Measurements from ENCODE around the gene DDX5. TPM values are rescaled to one million over a fixed set of nuclear protein-coding genes. Genes with fewer than 3 reads are reported as not detected.

DDX5 gene
- total RNA-seq: 377 TPM

DNA sequence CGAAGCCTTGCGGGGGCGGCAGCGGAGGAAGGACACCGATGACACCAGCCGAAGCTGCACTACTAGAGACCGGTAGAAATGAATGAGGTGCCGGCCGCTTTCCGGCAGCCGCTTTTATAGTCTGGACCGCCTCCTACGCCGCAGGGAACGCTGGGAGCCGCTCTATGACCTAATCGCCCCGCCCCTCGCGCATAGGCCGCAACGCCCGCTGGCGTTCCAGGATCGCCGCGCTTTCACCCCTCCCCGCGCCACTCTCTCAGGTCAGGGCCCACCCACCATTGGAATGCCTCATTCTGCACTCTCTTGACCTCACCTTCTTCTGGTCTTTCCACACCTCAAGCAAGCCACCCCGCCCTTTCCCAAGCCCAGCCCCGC, at the start of gene DDX5:
TSS of gene DDX5 (minus strand) at position 89 of the 375 bp plus-strand sequence. CDS start 170 bp downstream, outside the sequence.
- peak; percentile 96 for DNase-seq

DNA sequence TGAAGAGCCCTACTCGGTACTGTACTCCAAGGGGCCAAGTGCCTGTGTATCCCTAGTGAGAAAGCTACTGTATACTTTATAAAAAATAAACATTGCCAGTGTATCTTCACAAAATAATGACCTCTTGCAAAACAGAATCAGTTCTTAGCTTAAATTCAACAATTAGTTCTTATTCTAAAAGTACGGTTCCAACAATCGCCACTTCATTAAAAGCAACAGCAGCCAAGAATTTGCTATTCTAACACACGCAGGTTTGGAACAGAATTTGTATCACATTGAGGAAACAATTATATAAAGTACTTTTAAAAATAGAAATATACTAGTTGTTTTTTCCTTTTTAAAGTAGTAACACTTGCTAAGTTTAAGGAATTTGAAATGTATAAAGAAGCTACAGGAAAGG, 49.2 kb upstream of the DDX5 start:
- no peak for DNase-seq

DNA sequence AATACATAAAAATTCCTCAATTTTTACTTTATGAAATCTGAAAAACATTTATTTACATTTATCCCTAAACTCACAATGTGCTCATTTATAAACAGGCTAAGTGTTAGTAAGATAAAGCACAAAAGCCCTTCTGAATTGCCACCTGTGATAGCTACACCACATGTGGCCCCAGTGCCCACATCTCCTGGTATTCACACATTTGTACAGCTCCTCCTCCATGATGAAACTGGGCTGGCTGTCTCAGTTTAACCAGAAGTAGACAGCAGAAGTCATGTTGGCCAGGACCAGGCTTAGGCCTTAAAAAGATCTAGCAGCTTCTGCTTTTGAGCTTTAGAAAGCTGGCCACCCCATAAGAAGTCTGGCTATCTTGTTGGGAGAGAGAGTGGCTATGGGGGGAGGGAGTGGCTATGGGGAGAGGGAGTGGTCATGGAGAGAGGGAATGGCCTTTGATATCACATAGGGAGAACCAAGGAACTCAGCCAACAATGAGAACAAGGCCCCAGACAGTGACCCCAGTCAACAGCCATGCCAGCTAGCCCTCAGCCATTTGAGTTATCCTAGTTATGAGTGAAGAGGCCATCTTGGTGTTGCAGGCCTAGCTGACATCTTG, 48.0 kb upstream of the DDX5 start:
- DNase-seq: no peak

DNA sequence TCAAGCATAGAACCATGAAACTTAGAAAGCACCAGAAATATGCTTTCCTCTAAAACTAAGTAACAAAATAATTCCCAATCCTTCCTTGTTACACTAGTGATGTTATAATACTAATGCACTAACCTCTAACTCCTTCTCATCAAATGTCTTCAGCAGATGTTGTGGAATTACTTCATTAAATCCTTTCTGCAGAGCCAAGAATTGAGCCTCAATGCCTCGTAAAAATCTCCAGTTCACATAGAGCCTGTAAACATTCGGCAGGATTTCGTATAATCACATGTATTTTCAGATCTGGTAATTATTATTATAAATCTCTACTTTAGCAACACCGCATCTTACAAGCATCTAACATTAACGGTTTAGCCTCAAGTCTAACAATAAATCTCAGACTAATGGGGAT, 45.4 kb upstream of the DDX5 start:
- no peak for DNase-seq

DNA sequence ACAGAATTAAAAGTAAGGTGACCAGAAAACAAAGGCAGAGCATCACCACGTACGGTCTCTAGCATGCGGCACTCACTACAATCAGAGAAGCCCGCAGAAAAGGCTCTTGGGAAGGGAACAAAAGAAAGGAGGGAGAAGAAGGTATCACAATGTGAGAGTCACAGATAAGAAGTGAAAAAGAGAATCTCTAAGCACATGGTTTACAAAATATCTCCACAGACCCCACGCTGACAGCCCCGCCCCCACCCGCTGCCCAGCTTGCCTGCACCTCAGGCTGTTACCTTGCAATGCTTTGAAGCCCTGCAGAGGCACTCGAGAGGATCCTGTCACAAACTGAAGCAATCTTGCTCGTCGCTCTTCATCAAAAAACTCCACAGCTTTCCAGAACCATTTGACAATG, 41.2 kb upstream of the DDX5 start:
- no peak for DNase-seq

DNA sequence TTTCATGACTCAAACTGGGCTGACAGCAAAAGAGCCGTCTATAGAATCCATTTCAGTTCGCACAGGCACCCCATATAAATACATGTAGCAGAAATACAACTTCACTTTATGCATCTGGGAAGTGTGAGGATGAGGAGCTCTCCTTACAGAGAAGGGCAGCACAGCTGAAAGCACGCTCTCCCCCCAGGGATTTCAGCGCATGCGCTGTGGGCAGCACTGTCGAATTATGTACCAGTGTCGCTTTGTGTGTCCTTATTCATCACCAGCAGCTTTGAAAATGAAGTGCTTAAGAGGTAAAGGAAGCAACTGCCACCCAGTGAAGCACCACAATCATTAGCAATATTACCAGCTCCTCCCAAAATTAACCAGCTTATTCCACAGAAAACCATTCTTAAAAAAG, 40.6 kb upstream of the DDX5 start:
- DNase-seq: peak; percentile 13

DNA sequence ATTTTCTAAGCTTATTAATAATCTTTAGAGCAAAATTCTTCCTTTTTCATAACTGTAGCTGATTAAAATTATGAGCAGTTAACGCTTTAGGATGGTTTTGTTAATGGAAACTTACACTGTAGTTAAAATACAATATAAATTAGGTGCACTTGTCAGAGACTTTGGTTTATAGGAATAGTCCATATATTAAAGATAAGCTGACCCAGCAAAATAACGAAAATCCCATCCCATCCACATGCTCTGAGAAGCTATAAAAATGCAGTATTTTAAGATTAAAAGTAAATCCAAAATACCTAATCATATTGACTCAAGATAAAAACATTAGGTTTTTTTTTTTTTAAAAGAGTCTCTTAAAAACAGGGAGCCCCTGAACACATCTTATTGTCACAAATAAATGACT, 38.7 kb upstream of the DDX5 start:
- DNase-seq: no peak

DNA sequence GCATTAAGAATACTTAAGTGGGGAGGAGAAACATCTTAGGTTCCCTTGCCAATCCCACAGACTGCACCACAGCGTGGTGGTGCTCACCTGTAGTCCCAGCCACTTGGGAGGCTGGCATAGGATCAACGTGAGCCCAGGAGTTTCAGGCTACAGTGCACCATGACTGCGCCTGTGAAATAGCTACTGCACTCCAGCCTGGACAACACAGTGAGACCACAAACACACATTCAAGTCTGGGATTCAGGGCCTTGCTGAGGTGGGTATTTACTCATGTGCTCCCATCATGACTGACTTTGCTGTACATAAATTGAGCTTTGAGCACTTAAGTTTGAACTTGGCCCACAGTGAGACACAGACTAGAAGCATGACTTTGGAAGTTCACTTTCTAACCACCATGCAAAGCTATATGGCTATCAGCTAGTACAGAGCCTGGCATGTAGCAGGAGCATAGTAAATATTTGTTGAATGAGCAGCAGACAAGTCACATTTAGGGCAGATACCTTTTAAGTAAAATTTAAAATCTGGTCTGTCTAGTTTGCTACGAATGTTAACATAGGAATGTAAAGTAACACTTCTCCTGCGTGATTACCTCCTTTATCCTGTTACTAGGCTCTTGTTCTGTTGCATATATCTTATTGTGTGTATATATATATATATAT, 34.2 kb upstream of the DDX5 start:
- DNase-seq: no peak

DNA sequence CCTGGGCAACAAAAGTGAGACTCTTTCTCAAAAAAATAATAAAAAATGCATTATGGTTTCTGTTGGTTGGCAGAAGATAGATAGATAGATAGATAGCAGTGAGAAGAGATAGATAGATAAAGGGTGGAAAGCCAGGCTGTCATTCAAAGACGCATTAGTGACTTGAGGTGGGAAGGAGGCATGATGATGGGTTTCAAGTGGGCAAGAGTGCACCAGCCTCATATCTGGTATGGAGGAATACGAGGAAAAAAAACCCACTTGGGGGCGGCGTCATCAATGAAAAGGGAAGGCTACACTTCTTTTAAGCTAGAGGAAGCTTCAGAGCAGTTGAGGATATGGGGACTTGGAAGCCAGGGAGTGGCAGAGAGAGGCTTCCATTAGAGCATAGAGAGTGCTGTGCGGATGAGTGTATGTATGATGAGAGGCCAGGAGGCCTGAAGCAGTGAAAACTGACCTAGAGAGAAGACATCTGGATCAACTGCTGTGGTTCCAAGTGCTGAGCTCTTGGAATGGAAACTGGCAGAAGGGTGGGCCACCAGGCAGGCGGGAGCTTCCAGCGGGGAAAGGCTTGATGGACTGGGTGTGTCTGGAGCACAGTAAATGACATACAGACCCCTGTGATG, 32.5 kb upstream of the DDX5 start:
- DNase-seq: no peak

DNA sequence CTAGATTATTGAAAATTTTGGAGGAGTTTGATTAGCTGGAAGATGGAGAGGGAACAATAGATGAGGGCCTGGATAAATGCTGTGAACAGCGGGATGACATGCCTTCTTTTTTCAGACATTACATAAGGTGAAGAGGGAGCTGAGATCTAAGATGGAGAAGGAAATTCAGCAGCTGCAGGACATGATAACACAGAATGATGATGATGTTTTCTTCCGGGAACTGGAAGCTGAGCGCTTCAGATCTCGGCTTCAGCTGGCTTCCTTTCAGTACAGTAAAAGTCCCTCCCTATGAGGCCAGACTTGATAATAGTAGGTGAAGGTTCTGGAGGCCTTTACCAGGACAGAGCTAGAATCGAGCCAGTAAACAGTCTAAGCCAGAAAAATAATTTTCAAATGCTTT, 31.4 kb upstream of the DDX5 start:
- DNase-seq: no peak

DNA sequence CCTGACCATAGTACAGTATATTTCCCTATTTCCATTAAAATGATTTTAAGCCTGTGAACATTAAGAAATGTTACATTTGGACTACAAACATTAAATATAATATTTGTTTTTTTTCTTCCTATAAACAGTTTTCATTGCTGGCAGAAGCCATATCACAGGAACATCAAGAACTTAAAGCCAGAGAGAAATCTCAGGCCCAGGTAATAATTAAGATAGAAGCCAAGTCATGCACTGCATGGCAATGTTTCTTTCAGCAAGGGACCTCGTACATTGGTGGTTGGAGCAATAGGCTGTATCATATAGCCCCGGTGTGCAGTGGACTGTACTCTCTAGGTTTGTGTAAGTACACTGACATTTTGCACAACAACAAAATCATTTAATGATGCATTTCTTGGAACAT, 30.8 kb upstream of the DDX5 start:
- DNase-seq: no peak

DNA sequence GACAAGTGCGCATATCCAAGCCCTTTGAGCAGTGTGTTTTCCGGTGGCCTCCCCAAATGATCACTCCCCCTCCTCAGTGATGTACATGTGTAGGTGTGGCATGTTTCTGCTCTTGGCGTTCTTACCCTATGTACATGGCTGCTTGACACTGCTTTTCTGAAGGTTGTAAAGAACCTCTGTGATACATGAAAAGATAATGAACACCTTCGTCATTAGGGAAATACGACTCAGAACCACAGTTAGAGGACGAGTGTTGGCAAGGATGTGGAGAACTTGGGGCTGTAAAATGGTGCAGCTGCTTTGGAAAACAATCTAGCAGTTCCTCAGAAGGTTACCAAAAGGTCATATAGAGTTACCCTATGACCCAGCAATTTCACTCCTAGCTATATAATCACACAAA, 29.3 kb upstream of the DDX5 start:
- no peak for DNase-seq

DNA sequence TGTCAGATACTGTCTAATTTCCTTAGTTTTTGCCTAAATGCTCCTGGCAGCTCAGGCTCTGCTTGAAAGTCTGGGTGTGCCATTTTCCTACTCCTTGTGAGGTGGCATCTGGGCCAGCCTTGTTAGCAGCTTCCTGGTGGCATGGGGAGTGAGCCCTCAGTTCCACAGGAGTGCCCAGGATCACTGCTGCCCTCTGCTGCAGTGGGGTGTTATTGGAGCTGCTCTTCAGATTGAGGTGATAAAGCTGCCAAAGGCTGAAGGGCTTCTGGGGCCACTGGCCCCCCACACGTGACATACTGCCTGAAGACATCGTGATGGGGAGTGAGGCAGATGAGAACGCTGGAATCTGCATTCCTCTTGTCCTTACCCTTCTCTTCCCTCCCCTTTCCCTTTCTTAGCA, 28.1 kb upstream of the DDX5 start:
- no peak for DNase-seq

DNA sequence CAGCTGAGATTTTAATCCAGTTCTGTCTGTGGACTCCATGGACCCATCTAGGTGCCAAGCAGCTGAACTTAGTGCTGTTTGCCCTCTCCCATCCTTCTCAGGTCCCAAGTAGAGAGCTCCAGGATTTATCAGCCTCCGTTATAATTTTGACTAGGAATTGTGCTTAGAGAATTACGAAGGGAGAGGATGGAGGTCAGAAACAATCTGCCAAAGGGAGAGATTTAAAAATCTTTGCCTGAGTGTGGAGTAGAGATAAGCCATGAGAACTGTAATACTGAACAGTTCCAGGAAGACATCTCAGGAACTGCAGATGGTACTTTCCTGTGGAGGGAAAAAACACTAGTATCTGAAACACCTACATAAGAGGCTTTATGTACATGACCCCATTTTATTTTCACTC, 27.7 kb upstream of the DDX5 start:
- no peak for DNase-seq

DNA sequence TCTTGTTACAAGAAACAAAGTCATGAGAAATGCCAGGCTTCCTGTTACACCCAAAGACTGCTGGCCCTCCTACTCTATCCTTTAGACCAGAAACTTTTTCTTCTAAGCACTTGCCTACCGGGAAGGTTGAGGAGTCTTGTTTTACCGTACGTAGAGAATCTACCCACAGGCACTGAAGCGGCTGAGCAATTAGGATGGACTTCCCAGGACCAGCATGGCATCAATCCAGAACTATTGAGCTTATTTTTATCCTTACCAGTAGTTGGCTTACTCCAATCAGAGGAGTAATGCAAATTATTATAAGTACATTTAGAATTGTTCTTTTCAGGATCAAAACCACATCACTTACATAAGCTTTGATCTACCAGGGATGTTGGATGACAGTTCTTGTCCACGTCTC, 26.3 kb upstream of the DDX5 start:
- no peak for DNase-seq

DNA sequence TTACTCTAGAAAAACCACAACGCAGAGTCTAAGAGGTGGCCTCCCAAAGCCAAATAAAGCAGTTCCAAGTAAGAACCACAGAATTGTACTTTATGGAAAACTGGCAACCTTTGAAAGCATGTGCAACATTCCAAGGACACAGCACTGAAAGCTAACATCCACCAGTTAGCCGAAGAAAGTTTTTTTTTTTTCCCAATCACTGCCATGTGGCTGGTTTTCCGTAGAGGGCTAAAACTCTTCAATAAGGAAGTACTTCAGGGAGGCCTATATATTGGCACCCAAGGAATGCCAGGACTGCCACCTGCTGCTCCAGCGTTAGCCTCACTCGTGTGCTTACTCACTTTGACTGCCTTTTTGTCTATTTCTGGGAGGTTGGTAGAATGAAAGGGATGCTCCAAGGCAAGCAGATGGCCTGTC, 25.9 kb upstream of the DDX5 start:
- no peak for DNase-seq

DNA sequence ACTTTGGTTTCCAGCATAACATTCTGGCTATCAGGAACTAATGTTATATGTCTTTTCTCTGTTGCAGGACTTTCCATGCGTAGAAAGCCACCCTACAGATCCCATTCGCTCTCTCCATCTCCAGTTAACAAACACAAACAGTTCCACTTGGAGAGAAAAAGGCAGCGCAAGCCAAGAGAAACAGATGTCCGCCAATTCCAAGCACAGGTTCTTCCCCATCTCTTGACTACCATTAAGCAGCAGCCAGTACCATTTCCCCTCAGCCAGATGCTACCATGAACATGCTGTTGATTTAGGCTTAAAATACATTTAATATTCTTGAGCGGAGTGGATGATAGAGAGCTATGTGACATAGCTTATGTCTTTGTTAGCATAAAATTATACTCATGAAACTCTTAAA, 23.1 kb upstream of the DDX5 start:
- no peak for DNase-seq

DNA sequence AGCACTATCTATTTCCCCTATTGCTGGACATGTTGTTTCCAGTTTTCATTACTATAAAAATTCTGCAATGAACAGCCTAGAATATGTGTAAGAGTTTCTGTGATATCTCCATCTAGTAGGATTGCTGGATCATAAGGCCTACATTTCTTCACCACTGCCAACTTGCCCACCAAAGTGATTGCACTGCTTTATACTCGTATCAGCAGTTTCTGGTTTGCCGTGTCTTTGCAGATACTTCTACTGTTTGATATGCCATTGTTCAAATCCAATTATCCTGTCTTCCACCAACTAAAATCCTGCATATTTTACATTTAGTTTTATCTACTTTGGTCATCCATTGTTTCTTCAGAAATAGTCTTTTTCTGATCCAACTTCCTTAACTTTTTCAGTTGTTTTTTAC, 21.8 kb upstream of the DDX5 start:
- DNase-seq: no peak

DNA sequence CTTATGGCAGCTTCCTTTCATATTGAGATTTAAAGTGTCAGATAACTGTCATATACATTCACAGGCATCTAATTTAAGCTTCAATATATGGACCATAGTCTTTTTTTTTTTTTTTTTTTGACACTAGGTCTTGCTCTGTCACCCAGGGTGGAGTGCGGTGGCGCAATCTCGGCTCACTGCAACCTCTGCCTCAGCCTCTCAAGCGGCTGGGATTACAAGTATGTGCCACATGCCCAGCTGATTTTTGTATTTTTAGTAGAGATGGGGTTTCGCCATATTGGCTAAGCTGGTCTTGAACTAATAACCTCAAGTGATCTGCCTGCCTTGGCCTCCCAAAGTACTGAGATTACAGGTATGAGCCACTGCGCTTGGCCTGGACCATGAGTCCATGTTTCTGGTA, 14.3 kb upstream of the DDX5 start:
- no peak for DNase-seq

DNA sequence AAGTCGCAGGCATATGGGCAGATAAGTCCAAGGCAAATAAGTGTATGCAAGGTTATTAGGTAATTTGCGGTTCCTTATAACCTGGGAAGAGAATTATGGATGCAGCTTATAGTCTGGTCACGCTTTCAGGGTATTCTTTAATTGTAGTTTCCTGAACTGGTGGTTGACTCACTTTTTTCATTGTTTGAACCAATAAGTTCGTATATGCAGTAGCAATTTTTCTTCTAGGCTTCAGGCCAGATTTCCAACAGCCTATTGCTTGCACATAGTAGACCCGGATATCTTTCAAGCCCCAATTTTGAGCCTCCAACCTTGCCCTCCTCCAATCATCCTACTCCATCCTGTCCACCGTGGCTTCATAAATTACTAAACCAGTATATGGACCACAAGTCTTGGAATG, 13.5 kb upstream of the DDX5 start:
- no peak for DNase-seq

DNA sequence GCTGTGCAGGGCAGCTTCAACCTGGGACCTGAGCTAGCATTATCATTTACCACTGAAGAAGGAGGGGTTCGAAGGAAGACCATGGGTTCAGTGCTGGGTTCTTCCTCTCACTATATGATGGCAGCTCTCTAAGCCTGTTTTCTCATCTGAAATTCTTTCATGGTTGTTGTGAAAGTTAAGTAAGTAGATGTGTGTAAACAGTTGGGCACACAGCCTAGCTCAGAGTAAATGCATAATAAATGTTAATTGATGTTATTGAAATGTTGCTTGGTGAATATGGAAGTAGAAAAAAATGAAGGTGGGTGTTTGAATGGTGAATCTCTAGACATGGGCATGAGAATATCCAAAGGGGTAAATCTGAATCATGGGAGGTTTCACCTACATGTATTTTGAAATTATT, 9.7 kb upstream of the DDX5 start:
- no peak for DNase-seq

DNA sequence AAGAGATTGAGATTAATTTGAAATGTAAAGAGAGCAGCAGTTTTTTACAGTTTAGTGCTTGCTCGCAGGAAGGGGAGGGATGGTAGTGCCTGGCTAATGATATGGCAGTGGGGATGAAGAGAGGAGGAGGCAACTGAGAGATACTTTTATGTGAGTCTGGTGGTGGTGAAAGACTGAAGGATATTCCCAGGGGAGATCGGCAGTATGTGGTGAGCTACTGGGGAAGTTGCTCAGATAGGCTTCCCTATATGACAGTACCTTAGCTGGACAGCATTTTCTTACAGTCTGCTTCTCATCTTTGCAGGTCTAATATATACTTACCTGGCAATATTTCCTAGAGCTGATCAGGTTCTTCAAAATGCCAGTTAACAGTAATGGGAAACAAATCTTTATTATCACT, 9.3 kb upstream of the DDX5 start:
- no peak for DNase-seq

DNA sequence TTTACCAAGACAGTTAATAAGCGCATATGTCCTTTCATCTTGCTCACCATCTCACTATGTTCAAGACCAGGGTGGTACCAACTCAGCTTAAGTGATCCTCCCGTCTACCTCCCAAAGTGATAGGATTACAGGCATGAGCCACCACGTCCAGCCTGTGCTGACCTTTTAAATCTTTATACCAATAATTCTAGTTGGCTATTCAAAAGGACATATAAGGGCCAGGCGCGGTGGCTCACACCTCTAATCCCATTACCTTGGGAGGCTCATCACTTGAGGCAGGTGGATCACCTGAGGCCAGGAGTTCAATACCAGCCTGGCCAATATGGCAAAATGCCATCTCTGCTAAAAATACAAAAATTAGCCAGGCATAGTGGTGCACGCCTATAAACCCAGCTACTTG, 3.1 kb upstream of the DDX5 start:
- DNase-seq: no peak

DNA sequence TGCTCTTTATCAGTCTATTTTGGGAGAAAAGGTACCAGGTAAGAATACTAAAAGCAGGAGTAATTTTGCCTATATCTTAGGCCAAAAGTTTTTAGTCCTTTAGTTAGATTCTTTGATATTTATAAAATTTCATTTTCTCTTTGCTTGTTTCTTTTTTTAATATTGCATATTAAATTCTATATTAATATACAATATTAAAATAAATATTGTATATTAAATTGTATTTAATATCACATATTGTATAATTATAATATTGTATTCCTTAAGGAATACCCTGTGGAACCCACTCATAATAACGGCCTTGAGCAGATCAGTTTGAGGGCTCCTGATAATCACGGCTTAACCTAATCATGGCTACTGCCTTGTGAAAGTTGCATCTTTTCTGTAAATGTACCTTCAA, 2.6 kb upstream of the DDX5 start:
- DNase-seq: no peak

Measured in occipital lobe (tissue), 2 donors.